NCI-H187 (cell line): ENCODE data around the gene SLC12A1.

Experiments
- DNase-seq, 2 experiments: peaks; one replicate each; lab custom pipeline; 2025; lab: John Stamatoyannopoulos, UW

Gene SLC12A1

DNA sequence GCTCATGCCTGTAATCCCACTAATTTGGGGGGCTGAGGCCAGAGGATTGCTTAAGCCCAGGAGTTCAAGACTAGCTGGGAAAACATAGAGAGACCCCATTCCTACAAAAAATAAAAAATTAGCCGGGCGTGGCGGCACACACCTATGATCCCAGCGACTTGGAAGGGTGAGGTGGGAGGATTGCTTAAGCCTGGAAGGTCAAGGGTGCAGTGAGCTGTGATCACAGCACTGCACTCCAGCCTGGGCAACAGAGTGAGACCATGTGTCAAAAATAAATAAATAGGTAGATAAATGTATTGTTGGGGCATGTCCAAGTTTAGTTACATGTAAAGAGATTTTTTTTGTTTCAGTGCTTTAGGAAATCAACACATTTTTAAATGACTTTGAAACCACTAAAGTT, 36.4 kb downstream of the SLC12A1 start:
- no peak for DNase-seq

DNA sequence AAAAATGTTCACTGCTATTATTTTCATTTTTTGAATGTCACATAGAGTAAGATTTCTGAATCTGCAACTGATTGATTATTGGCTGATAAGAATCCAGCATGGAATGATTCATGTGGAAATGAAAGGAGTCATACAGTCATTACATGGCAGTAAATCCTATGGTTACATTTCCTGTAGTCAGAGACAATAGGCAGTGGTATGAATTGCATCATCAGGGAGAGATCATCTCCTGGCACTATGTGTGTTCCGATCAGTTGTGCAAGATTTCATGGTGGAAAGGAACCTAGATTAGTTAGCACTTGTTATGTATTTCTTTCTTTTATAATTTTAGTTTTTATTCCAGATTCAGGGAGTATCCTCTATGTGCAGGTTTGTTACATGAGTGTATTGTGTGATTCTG, 38.8 kb downstream of the SLC12A1 start:
- no peak for DNase-seq

DNA sequence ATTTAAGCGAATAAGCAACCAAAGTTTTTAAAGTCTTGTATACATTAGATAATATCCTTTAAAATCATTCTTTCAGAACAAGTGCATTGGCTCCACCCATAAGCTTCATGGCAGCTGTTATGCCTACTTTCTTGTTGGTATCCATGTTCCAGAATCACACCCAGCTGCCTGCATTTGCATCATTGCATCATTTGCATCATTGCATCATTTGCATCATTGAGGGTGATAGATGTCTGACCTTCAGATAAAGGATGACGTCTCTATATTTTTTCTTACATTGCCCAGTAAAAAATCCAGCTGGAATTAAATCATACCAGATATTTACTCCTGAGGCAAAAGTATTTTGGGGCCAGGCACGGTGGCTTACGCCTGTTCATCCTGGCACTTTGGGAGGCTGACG, 42.3 kb downstream of the SLC12A1 start:
- DNase-seq, result no peak

DNA sequence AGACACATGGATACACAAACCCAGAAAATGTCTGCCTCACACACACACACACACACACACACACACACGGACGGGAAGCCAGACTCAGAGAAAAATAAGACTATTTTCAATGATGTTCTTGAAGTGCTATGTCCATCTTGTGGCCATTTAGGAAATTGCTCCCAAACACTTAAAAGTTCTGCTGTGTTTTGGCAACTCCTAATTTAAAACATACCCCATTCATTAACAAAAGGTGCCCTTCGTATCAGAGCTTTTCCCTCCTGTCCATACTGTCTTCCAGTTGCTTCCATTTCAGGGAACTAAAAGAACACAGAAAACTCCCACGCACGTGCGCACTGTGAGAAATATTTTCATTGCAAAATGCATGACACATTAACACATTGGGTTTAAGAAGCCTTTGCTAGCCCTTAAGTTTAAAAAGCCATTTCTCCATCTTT, 44.6 kb downstream of the SLC12A1 start:
- peak in 1 of 2 experiments; percentile 1 for DNase-seq

DNA sequence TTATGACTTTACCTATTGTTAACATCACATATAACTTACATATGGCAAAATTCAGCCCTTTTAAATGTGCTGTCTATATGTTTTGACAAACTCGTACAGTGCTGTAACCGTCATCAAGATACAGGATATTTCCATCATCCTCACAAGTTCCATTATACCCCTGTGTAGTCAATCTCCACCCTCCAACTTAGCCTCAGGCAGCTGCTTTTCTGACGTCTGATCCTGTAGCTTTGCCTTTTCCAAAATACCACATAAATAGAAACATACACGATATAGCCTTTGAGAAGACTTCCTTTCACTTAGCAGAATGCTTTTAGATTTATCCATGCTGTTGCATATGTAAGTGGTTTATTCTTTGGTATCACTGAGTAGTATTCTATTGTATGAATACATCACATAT, 47.1 kb downstream of the SLC12A1 start:
- DNase-seq, result no peak

DNA sequence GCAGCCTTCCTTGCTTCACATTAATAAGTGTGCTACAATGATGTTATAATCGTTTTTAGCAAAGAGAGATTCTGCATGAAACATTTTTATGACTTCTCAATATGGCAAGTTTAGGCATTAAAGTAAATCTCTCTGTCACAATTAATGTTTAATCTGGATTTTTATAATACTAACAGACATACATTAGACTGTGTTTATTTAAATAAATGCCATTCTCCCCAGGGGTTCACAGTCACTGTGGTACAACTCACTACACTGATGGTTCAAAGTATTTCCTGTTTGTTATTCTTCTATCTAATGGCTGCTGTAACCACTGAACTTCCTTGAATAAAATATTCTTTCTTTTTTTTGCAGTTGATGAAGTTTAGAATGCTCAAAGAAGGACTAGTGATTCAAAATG, 59.0 kb downstream of the SLC12A1 start:
- no peak for DNase-seq

DNA sequence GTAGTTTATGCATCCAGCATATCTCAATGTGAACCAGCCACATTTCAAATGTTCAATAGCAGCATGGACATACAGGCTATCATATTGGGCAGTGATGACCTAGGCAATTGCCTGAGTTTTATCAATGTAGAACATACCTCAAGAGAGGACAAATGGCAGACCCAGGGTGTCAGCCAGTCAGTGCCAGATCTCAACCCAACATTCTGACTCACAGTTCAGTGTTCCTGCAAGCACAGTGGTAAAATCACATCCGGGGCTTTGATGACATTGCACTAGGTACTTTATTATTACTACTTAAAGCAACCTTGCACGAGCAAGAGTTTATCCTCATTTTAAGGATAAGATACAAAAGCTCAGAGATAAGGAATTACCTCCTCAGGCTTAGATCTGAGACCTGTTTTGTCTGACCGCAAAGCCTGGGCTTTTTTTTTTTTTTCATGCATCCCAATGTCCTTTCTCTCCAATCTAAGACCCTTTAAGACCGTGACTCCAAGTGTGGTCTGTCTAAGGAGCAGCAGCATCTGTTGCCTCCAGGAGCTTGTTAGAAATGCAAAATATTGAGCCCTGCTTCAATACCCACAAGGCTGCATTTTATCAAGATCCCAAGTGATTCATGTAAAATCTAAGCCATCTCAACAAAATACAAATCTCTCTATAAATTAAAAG, 60.1 kb downstream of the SLC12A1 start:
- no peak for DNase-seq

DNA sequence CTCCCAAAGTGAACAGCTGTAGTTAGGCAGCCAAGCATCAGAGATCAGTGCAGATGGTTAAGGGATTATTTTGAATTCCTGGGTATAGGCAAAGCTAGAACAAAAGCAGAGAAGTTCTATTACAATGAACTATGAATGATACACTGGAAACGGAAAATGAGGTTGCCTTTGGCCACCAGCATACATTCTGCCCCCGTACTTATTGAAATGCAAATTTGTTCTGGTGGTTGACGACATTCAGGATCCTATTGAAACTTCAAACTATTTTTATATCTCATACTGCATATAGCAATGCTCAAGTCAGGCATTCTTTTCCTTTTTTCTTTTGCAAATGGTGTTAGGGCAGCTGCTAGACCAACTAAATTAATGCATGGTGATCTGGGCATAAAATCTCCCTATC, 61.7 kb downstream of the SLC12A1 start:
- no peak for DNase-seq

DNA sequence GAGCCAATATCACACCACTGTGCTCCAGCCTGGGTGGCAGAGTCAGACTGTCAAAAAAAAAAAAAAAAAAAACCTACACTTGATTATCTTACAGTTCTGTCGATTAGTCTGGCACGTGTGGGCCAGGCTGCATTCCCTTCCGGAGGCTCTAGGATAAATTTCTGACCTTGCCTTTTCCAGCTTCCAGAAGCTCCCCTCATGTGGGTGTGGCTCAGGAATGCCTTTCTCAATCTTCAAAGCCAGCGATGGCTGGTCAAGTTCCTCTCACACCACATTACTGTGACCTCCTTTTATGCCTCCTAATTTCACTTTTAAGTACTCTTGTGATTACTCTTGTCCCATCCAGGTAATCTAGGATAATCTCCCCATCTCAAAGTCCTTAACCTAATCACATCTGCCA, 66.9 kb downstream of the SLC12A1 start:
- DNase-seq, result no peak

DNA sequence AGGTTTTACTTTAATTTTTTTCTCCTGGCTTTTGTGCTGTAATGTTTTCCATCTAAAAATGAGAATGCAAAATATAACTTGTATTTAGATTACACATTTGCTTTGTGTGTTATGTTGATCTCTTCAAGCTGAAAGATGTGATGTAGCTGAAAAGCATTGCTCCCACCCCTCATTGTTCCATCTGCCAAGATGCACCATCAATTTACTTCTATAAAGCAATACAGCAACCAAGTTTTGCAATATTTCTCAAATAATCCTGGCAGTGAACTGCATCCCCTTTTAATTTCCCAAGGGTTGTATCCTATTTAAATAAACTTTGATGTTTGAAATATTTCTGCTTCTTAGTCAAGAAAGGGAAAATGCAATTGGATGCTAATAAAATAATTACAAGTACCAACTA, 72.6 kb downstream of the SLC12A1 start:
- DNase-seq, result no peak

DNA sequence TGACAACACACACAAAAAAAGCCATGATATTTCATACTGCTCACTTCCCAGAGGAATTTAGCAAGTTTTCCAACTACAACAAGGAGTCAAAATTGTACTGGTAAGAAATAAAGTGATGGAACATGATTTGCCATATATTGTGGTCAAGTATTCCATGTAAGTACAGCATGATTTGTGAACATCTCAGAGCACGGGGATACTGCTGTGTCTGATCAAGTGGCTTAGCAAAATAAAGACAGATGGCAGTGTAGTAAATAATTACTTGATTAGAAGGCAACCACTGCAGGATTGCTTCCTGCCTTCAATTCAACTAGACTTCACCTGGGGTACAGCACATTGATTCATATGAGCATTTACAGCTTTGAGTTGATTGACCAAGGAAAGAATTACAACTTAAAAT, 73.5 kb downstream of the SLC12A1 start:
- no peak for DNase-seq

DNA sequence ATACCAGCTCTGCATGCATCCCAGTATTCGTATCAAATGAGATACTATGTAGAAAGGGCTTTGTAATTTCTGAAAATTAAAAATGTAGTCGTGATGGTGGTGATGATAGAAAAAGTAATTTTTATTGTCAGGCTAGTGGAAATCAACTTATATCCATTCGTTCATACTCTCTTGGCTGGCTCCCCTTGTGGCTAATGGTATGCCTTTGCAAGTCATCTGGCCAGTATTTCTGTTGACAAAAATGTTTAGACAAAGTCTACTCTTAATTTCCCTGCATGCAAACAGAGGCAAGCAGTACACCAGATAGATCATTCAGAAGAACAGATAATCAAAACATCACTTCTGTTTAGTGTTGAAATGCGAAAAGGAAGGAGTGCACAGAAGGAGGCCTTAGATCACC, 75.6 kb downstream of the SLC12A1 start:
- DNase-seq, result no peak

DNA sequence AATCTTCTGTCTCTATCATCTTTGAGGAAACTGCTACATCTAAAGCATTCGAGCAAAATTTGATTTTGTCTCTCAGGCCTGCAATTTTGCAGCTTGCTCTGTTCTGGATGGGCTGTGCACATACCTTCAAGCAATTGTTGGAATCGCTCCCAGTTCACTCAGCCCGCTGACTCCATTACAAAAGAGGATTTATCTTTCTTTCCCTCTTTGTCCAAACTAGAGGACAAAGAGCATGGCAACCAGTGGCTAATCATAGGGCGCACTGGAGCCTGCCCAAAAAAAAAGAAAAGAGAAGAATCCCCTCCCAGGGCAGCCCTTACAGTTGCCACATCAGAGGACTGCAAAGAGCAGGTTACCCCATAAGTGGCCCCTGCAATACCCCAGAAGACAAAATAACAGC, 76.1 kb downstream of the SLC12A1 start:
- DNase-seq, result no peak

DNA sequence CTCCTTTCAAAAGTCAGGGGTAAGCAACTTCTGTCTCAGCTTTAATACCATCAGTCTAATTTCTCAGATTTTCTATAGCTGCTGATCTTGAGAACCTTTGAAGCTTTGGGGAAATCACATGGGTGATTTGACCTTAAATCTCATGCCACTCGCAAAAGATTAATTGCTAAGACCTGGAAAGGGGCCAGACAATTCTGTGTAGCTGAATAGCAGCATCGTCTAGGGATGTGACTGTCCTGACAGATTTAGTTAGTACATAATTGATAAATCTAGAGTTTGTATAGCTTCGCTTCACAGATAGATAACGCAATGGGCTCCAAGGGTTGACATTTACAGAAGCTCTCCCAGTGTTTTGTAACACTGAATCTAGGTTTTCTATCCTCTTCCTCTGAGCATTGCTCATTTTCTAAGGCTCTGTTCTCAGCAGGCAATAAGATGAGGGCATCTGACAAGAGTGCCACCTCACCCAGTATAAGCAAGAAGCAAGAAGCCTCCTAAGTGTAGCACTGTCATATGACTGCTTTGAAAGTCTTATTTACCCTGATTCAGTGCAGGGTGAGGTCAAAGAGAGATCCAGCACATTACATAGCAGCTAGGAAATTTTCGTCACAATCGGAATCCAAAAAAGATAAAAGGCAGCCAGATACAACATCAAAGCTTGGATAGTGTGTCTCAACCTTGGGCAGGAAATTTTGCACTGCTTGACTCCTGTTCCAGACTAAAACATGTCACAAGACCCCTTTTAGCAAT, 77.5 kb downstream of the SLC12A1 start:
- DNase-seq, result no peak

DNA sequence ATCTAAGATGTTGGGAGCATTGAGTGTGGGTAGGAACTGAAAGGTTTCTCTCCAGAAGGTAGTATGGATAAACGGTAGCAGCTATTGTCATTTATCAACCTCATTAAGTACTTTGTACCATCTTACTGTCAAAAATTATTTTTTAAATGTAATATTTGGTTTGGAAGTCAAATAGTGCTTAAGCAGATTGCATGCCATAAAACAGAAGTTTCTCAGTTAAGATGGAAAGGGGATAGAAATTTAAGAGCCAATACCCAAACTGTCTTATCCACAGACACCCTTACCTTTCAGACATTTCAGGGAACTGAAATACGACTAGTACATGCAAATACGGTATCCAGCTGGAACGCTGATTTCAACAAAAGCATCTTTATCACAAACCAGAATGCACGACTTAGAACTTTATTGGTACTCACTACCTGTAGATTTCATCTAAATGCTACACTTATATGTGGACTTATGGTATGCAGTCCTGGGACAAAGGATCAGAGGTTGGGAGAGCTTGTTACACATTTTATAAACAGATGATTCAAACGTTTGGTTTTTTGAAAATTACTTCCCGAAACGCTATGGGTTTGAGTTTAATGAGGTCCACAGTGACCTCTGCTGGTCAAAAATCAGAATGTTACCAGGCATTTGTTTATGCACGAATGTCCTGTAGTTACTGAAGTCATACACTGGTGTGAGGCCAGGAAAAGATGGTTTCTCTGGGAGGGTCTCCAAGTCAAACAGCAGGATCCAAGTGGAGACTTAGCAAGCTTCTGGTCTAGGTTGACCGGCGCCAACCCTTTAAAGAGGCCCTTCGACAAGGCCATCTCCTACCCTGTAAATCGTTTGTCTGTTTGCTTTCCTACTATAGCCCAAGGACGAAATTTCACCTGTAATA, 79.5 kb downstream of the SLC12A1 start:
- peak; percentile 4 to 17 for DNase-seq

DNA sequence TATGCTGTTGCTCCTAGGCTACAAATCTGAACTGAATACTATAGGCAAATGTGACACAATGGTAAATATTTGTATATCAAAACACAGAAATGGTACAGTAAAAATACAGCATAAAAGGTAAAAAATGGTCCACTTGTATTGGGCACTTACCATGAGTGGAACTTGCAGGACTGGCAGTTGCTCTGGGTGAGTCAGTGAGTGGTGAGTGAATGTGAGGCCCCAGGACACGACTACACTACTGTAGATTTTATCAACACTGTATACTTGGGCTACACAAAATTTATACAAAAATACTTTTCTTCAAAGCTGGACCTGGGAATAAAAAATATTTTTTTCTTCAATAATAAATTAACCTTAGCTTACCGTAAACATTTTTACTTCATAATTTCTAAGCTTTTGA, 83.5 kb downstream of the SLC12A1 start:
- DNase-seq, result no peak

DNA sequence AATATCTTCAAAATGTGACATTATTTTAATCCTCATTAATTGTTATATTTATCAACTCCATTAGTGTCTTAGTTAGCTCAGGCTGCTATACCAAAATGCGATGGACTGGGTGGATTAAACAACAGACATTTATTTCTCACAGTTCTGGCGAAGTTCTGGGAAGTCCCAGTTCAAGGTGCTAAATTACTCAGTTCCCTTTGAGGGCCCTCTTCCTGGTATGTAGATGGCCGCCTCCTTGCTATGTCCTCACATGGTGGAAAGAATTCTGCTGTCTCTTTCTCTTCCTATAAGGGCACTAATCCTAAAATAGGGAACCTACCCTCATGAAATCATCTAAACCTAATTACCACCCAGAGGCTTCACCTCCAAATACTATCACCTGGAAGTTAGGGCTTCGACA, 86.4 kb downstream of the SLC12A1 start:
- no peak for DNase-seq

DNA sequence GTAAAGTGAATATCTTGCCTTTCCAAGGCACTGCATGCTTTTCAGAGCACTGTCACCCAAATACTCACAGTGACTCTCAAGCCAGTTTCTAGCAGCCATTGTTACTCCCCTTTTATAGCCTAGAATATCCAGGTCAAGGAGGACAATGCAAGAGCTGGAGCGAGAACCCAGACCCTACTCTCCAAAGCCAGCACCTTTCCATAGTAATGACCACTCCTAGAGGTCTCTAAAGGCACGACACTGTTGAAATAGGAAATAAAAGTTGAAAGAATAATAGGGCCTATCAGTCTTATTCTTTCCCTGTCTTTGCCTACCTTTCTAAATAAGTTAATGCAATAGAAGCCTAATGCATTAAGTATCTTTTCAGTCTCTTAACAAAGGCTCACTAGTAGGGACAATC, 91.6 kb downstream of the SLC12A1 start:
- no peak for DNase-seq

DNA sequence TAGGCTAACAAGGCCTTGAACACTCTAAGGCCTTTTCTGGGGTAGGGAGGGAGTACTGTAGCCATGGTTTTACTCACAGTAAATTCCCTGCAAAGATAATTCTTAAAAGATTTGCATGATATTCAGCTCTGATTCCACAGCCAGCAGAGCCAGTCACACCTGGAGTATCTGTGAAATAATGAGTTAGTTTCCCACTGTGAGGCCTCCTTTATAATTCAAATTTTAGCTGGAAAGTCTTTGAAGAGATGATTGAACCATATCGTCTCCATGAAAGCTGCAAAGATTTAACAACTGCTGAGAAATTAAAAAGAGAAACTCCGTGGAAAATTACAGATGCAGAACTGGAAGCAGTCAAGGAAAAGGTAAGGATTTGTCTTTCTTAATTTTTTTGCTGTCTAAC, 92.8 kb downstream of the SLC12A1 start:
- no peak for DNase-seq

DNA sequence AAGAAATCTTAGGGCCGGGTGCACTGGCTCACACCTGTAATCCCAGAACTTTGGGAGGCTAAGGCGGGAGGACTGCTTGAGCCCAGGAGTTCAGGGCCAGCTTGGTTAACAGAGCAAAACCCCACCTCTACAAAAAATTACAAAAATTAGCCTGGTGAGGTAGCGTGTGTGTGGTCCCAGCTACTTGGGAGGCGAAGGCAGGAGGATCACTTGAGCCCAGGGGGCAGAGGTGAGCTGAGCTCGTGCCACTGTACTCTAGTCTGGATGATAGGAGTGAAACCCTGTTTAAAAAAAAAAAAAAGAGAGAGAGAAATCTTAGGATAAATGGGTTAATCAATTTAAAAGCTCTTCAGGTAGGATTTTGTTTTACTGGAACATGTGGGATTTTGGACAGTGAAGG, 93.9 kb downstream of the SLC12A1 start:
- DNase-seq, result no peak

DNA sequence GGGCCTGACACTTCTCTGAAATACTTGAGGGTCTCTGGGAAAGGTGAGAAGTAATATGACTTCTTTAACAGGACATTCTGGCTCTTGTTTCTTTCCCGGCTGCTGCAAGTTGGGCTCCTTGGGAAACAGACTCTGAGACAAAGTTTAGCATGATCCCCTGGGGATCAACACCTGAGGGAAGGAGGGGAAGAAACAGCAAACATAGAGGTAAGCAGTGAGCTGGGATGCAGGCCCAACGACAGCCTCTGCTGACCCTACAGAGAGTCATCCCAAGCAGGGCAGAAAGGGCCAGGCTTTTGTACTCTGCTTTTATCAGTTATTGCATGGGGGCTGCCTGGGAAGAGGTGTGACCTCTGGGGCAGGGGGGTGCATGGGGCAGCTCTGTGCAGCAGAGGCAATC, 98.3 kb downstream of the SLC12A1 start:
- DNase-seq, result no peak

DNA sequence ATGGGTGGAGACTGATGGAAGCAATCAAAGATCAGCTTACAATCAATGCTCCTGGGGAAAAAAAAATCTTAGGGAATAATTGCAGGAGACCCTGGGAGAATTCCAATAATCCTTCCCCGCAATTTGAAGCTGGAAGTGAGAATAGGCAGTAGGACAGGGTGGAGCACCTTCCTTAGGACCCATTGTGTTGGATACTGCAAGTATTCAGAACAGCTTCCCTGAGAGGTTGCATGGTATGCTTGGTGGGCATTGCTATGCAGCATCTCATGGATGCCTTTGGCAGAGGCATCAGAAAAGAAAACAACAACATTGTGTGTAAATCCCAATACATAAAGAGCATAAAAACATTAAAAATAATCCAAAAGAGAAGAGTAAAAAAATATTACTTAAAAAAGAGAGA, 100.5 kb downstream of the SLC12A1 start:
- no peak for DNase-seq

DNA sequence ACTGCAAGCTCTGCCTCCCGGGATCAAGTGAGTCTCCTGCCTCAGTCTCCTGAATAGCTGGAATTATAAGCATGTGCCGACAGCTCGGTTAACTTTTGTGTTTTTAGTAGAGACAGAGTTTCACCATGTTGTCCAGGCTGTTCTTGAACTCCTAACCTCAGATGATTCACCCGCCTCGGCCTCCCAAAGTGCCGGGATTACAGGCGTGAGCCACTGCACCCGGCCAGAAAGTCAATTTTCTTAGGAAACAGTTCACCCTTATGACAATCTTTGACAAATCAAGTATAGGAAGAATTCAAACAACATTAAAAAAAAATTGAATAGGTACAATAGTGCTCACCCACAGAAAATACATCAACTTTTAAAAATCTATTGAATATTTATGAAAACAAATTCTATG, 101.5 kb downstream of the SLC12A1 start:
- no peak for DNase-seq
